Esophagus muscularis mucosa (tissue), 3 donors: ENCODE results near the gene MSX2.

Source experiments
- CTCF ChIP-seq, 3 experiments: fragments of 200-600 bp in 2 of 3; fragments of 450-650 bp in 1 of 3; sonication (generic) in 2 of 3; IDR thresholded peaks; one replicate each; pipeline ENCODE4 v1.5.1; 2017 to 2019; ENCODE audit warnings: antibody characterized with exemption in 3 of 3, mild to moderate bottlenecking in 2 of 3, moderate library complexity in 1 of 3
- POLR2AphosphoS5 ChIP-seq, 2 donors: sonication (generic); formaldehyde crosslinking; IDR thresholded peaks; one replicate each; pipeline ENCODE4 v1.6.1; 2017; ENCODE audit warnings: antibody characterized with exemption in 2 of 2

GRCh38 chr5:174726916-174727793, 2.8 kb downstream of the MSX2 start:
- TF ChIP-seq CTCF (IDR thresholded peaks at IDR 0.05) (no peak), POLR2AphosphoS5 (IDR thresholded peaks at IDR 0.05) (no peak)
